A673 (cell line): ENCODE results near the gene ATP2B2. TPM values are rescaled to one million over a fixed set of nuclear protein-coding genes. Genes with fewer than 3 reads are reported as not detected.

Source experiments
- BruUV-seq: library from RNA; stranded (reverse); fragments of 400-500 nt; replicated peaks from 2 replicates; lab custom pipeline; 2021; lab: Mats Ljungman, UMichigan
- CTCF ChIA-PET: fragments of 300-600 bp; sonication (Branson Sonifier 250); formaldehyde crosslinking; loops from one replicate; lab custom pipeline; 2022; ENCODE audit warnings: antibody characterized with exemption; lab: Charles Lee
- POLR2A ChIA-PET: fragments of 300-600 bp; sonication (Branson Sonifier 250); formaldehyde crosslinking; loops from one replicate; lab custom pipeline; 2022; ENCODE audit warnings: antibody characterized with exemption; ENCODE audit not compliant: low non-redundant PET; lab: Charles Lee
- DNase-seq: peaks from one replicate; pipeline ENCODE4 v3.0.0-alpha.2; 2015; ENCODE audit warnings: low spot score
- H3K27ac ChIP-seq: fragments of 200-600 bp; sonication (generic); 2 replicates; pipeline ENCODE4 v1.5.1; 2016; ENCODE audit warnings: mixed run types, low read depth, mild to moderate bottlenecking, mixed read lengths, antibody characterized with exemption, low read length; ENCODE audit not compliant: poor library complexity, severe bottlenecking
- H3K27me3 ChIP-seq: fragments of 200-600 bp; sonication (generic); replicated peaks from 2 replicates; pipeline ENCODE4 v1.6.1; 2017; ENCODE audit warnings: mixed run types, low read depth, mild to moderate bottlenecking, mixed read lengths, antibody characterized with exemption, low read length; ENCODE audit not compliant: insufficient read depth, poor library complexity
- H3K36me3 ChIP-seq: fragments of 200-600 bp; sonication (generic); 2 replicates; pipeline ENCODE4 v1.6.1; 2016; ENCODE audit warnings: mixed run types, mild to moderate bottlenecking, mixed read lengths, antibody characterized with exemption, low read length; ENCODE audit not compliant: insufficient read depth, poor library complexity, severe bottlenecking
- H3K4me1 ChIP-seq: fragments of 200-600 bp; sonication (generic); 2 replicates; pipeline ENCODE4 v1.6.1; 2017; ENCODE audit warnings: mixed run types, mild to moderate bottlenecking, mixed read lengths, antibody characterized with exemption, low read length; ENCODE audit not compliant: insufficient read depth, poor library complexity, severe bottlenecking
- H3K4me3 ChIP-seq: fragments of 200-600 bp; sonication (generic); 2 replicates; pipeline ENCODE4 v1.5.1; 2016; ENCODE audit warnings: low read depth, mixed run types, mild to moderate bottlenecking, mixed read lengths, low read length; ENCODE audit not compliant: poor library complexity, severe bottlenecking
- H3K9me3 ChIP-seq: fragments of 200-600 bp; sonication (generic); 2 replicates; pipeline ENCODE4 v1.6.1; 2016; ENCODE audit warnings: mixed run types, low read depth, mild to moderate bottlenecking, mixed read lengths, antibody characterized with exemption, low read length; ENCODE audit not compliant: poor library complexity, severe bottlenecking
- CTCF ChIP-seq: fragments of 300-800, 200-600 bp; sonication (generic); conservative IDR thresholded peaks from 2 replicates; pipeline ENCODE4 v1.5.1; 2017; ENCODE audit warnings: low read depth, mild to moderate bottlenecking, antibody characterized with exemption, low read length, moderate library complexity, mixed read lengths
- EZH2 ChIP-seq: fragments of 200-600 bp; sonication (generic); IDR thresholded peaks from 2 replicates; pipeline ENCODE4 v1.6.1; 2017; ENCODE audit warnings: borderline replicate concordance, low read depth, mild to moderate bottlenecking, mixed read lengths, antibody characterized with exemption, low read length; ENCODE audit not compliant: poor library complexity, severe bottlenecking
- intact Hi-C: fragments of 100-400 bp; cut with micrococcal nuclease; formaldehyde crosslinking; loops from one replicate; pipeline ENCODE4 v1.10.0; 2022; ENCODE audit not compliant: unreplicated experiment
- total RNA-seq: library from RNA; stranded (reverse); gene quantifications from 2 replicates; pipeline ENCODE4 v1.2.3, GENCODE V29; 2021

The ATP2B2 gene
- total RNA-seq, 1 experiment from 2014 or later, result 0.17 TPM

GRCh38 chr3:10450494-10451440 is 54.6 kb downstream of the ATP2B2 start:
- BruUV-seq, result no TSS peak
- H3K27ac ChIP-seq, result no peak overlapping the region
- no peaks in the 10 kb centered on the region for H3K4me1 ChIP-seq
- H3K4me3 ChIP-seq, result no peak overlapping the region
- peaks cover 9% of the 10 kb centered on the region for H3K27me3 ChIP-seq
- no peaks in the 10 kb centered on the region for H3K9me3 ChIP-seq
- no peaks in the 10 kb centered on the region for H3K36me3 ChIP-seq
- ChIA-PET POLR2A (no interaction called here), CTCF (no interaction called here)
- DNase-seq, result no peak
- intact Hi-C loops, result no loop called here
- no peak for TF ChIP-seq CTCF

GRCh38 chr3:10449436-10449835 is 56.0 kb downstream of the ATP2B2 start:
- H3K4me1 ChIP-seq, result no peaks in the 10 kb centered on the region
- DNase-seq, result no peak
- intact Hi-C loops, result no loop called here
- H3K36me3 ChIP-seq, result no peaks in the 10 kb centered on the region
- peaks cover 9% of the 10 kb centered on the region for H3K27me3 ChIP-seq
- no peak overlapping the region for H3K27ac ChIP-seq
- H3K4me3 ChIP-seq, result no peak overlapping the region
- no TSS peak for BruUV-seq
- no peaks in the 10 kb centered on the region for H3K9me3 ChIP-seq
- ChIA-PET CTCF (no interaction called here), POLR2A (no interaction called here)
- no peak for TF ChIP-seq EZH2
- TF ChIP-seq CTCF, result no peak

GRCh38 chr3:10448544-10448943 is 56.8 kb downstream of the ATP2B2 start:
- CTCF ChIA-PET, result no interaction called here
- no peaks in the 10 kb centered on the region for H3K36me3 ChIP-seq
- no peak overlapping the region for H3K4me3 ChIP-seq
- DNase-seq, result no peak
- BruUV-seq, result no TSS peak
- H3K27me3 ChIP-seq, result peaks cover 9% of the 10 kb centered on the region
- intact Hi-C loops, result no loop called here
- no peak for TF ChIP-seq EZH2
- no peak for TF ChIP-seq CTCF
- no peaks in the 10 kb centered on the region for H3K9me3 ChIP-seq
- H3K27ac ChIP-seq, result no peak overlapping the region
- no peaks in the 10 kb centered on the region for H3K4me1 ChIP-seq
- POLR2A ChIA-PET, result no interaction called here
